H1 (cell line): ENCODE data around the gene OGFRL1. TPM values are rescaled to one million over a fixed set of nuclear protein-coding genes. Genes with fewer than 3 reads are reported as not detected.

Experiments used
- ATF3 ChIP-seq: IDR thresholded peaks from 2 replicates; pipeline ENCODE4 v1.6.1; 2011; ENCODE audit warnings: low read depth, mild to moderate bottlenecking, low read length; ENCODE audit not compliant: insufficient read depth
- CHD7 ChIP-seq: fragments of 300-600 bp; sonication (generic); IDR thresholded peaks from 2 replicates; pipeline ENCODE4 v1.7.1; 2012; ENCODE audit warnings: low read length, moderate library complexity, mild to moderate bottlenecking, inconsistent platforms; ENCODE audit not compliant: insufficient replicate concordance
- CREB1 ChIP-seq: IDR thresholded peaks from 2 replicates; pipeline ENCODE4 v1.6.1; 2012; ENCODE audit warnings: inconsistent platforms
- RAD21 ChIP-seq, 2 experiments: IDR thresholded peaks in 1 of 2; conservative IDR thresholded peaks in 1 of 2; 2 replicates each; pipeline ENCODE4 v1.6.1; 2011; ENCODE audit warnings: low read depth in 2 of 2, low read length in 2 of 2, improper control_type of control experiment in 1 of 2, inconsistent platforms in 1 of 2, mild to moderate bottlenecking in 1 of 2, moderate library complexity in 1 of 2
- RBBP5 ChIP-seq: IDR thresholded peaks from 2 replicates; pipeline ENCODE4 v1.7.1; 2012; ENCODE audit warnings: low read depth, mild to moderate bottlenecking, inconsistent platforms, low read length, moderate library complexity, borderline replicate concordance
- SIX5 ChIP-seq: IDR thresholded peaks from 2 replicates; pipeline ENCODE4 v1.6.1; 2011; ENCODE audit warnings: mild to moderate bottlenecking, low read depth, low read length
- SP2 ChIP-seq: IDR thresholded peaks from 2 replicates; pipeline ENCODE4 v1.6.1; 2012; ENCODE audit warnings: mild to moderate bottlenecking, low read length, inconsistent platforms
- SRF ChIP-seq: IDR thresholded peaks from 2 replicates; pipeline ENCODE4 v1.6.1; 2011; ENCODE audit warnings: mild to moderate bottlenecking, low read depth, low read length, moderate library complexity
- TEAD4 ChIP-seq: IDR thresholded peaks from 2 replicates; pipeline ENCODE4 v1.6.1; 2012; ENCODE audit warnings: low read depth, low read length, inconsistent platforms, mixed read lengths
- polyA plus RNA-seq, 7 experiments: library from polyadenylated mRNA; depleted of rRNA in 3 of 7; stranded (reverse) in 5 of 7; unstranded in 2 of 7; fragments of >200 nt in 5 of 7; fragments of 200-250 nt in 2 of 7; gene quantifications; 1 replicate in 5 of 7; 2 replicates in 1 of 7; 4 replicates in 1 of 7; pipeline versions ENCODE4 v1.2.1 to v1.2.3, GENCODE V29; 2011 to 2013; ENCODE audit warnings: missing spikeins in 2 of 7, mixed read lengths in 2 of 7
- total RNA-seq: library from RNA; stranded (reverse); fragmentation: NEBNext Ultra II Directional; extraction: Animal tissue kit (Norgen Biotek cat#: 25700); gene quantifications from 2 replicates; pipeline ENCODE4 v1.2.1, GENCODE V29; 2021

The OGFRL1 gene
- total and polyA plus RNA-seq, 2 of the 8 experiments (the other 6 are each of a cell fraction or from before 2014, with no cell fraction given): 1.1 to 9.0 TPM

DNA sequence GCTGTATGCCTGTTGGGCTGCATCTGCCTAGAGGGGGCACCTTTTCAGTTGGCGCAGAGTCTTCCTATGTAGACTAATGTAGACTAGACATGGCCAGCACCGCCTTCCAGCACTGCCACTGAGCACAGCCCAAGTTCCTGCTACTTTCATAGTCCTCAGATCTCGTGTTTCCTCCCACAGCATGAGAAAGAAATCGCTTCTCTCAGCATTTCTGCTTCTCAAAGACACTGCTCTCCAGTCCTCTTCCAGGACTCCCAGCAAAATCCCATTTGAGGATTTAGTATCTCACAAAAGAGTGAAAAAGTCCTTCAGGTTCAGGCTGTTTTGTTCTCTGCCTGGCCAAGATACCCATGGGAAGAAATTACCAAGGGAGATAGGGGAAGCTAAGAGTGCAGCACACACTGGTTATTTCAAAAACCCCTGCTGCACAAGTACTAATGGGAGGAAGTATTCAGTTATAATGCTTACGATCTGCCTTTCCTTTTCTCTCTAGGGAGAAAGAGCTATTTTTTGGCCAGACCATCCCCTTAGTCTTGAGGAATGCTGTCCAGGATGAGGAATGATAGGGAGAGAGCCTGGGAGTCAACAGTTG lies 35.7 kb downstream of the OGFRL1 start (continued):
- TF ChIP-seq RAD21 (IDR thresholded peaks at IDR 0.05 in 1 of 2, conservative IDR thresholded peaks at IDR 0.05 in 1 of 2; ENCODE audit: low read depth in 2 of 2, low read length in 2 of 2) (no peak), CREB1 (no peak), CHD7 (no peak), ATF3 (no peak), SIX5 (no peak), RBBP5 (no peak), TEAD4 (no peak), SRF (no peak), SP2 (no peak)
